GM21447 (cell line): ENCODE results near the gene SIK1.
"Not testable (repeated sequence)": the region's sequence is repeated elsewhere in the genome, so short reads cannot be mapped to it uniquely, and the experiment has no call there.

ENCODE experiments used
- ATAC-seq: cut with Tn5 transposase; IDR thresholded peaks from one replicate; pipeline ENCODE4 v1.9.1; 2021; ENCODE audit not compliant: unreplicated experiment

SIK1 gene

DNA sequence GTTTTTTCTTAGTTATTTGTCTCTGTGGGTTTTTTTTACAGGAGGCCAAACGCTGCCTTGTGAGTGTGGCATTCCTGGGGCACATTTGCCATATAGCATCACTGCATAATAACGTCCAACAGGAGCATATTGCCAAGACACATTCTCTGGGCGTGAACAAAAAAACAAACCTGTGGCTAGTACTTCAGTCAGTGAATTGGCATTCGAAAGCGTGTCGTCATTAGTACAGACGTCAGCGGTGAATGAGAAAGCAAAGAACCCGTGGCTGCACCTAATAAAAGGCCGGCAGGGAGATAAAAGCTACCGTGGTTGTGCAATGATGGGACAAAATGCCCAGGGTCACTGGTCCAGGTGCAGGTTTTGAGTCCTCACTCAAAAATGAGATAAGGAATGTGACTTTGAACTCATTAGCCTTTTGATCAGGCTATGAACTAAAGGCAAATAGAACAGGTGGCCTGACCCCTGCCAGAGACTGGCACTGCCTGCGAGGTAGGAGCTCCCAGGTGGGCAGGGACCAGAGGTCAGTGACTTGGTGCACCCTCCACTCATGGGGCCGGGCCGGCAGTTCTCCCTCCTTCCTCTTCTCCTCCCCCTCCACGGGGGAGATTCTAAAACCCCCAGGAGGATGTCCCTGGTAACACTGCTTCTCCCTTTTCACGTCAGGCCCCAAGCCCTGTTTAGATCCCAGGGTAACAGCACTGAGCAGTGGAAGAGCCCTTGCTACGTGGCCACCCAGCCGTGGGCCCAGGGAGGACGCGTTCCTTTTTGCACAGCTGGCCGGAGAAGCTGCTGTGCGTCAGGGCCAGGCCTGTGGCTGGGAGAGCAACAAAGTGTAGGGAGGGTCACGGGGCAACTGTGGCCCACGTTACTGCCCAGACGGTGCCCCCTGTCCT is 14.2 kb upstream of the SIK1 start:
- not testable (repeated sequence) for ATAC-seq

DNA sequence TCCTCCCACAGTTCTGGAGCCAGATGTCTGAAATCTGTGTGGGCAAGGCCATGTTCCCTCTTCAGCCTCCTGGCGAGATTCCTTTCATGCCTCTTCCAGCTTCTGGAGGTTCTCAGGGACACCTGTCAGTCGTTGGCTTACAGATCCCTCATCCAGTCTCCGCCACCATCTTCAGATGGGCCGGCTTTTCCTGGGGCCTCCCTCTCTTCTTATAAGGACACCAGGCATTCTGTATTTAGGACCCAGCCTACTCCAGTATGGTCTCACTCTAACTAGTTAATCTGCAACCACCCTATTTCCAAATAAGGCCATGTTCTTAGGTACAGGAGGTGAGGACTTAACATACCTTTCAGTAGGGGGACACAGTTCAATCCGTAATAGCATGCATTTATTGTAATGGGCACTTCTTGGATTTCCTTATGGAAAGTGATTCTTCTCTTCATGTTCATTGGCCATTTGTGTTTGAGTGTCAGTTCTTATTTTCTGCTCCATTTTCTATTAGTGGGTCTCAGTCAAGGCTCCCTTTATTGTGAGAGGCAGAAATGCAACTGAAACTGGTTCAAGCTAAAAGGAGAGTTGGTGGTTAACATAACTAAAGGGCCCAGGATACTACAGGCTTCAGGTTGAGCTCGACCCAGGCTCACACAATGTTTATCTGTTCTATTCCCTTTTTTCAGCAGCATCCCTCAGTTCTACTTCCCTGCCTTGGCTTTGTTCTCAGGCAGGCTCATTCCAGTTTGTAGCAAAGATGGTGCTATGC is 12.6 kb upstream of the SIK1 start:
- ATAC-seq, result not testable (repeated sequence)

DNA sequence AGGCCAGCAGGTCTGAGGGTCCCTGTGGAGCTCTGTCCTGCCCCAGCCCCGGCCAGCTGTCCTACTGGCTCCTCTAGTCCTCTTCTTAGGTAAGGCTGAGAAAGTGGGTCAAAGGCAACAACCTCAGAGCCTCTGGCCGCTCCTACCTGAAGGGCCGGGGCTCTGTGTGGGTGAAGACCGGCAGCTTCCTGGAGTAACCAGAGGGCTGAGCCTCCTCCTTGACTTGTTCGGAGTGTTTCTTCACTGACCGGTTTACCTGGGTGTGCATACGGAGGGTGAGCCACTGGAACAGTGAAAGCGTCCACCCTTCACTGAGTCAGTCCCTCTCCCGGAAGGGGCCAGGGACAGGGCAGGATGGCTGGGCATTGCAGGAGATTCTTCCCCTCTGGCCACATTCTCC is 9.3 kb upstream of the SIK1 start:
- not testable (repeated sequence) for ATAC-seq

DNA sequence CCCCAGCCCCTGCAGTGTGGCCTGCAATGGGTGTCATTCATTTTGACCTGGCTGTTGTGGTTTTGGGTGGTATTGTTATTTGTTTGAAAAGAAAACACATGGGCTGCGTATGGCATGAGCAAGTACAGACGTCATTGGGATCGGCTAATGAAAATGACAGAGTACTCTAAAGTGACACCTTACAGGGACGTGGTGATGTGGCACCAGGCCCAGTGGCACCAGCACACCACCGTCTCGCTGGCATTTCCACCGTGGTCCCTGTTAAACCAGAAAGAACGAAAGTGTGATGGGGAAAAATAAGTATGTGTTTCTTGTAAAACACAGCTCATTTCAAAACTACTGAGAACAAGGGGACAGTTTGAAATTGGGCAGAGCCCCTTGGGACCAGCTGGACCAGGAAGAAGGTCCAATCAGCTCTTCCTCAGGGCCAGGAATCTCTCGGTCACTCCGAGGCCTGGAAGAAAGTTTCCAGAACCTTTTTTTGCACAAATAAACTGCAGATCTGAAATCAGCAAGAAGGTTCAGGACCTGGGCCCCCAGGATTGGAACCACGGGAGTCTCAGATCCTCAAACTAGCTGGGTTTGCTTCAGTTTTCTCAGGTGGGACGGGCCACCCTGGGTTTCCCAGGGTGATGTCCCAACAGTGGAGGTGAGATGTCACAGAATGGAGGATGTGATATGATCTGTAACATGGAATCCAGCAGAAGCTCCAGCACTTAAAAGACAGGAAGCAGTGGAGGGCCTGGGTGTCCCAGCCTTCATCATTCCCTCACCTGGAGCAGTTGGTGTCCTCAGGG is 6.6 kb upstream of the SIK1 start:
- ATAC-seq, result not testable (repeated sequence)

- peak; percentile 43 for ATAC-seq
These were observed 4.0 kb upstream of the SIK1 start for GRCh38 chr21:43430830-43431416.

DNA sequence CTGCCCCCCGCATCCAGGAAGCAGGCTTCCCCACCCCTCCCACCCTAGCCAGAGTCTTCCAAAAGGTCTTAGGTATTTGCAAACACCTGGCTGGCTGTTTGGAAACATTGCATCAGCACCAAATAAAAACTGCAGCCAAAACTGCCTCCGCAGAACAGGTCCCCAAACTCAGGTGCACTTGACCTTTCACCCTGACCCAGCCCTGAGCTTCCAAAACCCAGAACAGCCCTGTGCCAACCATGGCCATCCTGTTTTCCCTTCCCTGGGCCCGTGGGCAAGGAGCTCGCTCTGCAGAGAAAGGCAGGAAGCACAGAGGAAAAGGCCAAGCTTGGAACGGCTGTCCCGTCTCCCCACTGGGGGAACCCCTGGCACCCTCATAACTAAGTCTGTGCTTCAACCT is 2.0 kb upstream of the SIK1 start:
- not testable (repeated sequence) for ATAC-seq

- ATAC-seq, result peak; percentile 56
These were observed 270 bp upstream of the SIK1 start for GRCh38 chr21:43427242-43427559.

- not testable (repeated sequence) for ATAC-seq
These were observed 927 bp downstream of the SIK1 start for GRCh38 chr21:43426004-43426403.

DNA sequence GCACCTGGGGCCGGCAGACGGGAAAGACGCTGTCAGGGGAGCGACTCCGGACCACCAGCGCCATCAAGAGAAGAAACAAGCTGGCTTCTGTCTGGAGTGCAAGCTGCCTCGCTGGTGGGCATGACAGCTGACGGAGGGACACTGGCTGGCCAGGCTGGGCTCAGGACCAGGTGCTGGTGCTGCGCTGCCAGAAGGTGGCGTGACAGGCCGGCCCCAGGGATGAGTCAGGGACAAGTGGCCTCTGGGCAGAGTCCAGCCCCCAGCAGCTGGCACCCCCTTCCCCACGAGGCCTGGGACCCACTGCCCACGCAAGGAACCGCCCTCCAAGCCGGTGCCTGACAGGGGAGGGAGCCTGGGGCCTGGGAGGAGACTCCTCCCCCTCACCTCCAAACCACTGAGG is 7.5 kb downstream of the SIK1 start:
- ATAC-seq, result not testable (repeated sequence)

GRCh38 chr21:43414576-43414975 is 12.4 kb downstream of the SIK1 start:
- not testable (repeated sequence) for ATAC-seq

DNA sequence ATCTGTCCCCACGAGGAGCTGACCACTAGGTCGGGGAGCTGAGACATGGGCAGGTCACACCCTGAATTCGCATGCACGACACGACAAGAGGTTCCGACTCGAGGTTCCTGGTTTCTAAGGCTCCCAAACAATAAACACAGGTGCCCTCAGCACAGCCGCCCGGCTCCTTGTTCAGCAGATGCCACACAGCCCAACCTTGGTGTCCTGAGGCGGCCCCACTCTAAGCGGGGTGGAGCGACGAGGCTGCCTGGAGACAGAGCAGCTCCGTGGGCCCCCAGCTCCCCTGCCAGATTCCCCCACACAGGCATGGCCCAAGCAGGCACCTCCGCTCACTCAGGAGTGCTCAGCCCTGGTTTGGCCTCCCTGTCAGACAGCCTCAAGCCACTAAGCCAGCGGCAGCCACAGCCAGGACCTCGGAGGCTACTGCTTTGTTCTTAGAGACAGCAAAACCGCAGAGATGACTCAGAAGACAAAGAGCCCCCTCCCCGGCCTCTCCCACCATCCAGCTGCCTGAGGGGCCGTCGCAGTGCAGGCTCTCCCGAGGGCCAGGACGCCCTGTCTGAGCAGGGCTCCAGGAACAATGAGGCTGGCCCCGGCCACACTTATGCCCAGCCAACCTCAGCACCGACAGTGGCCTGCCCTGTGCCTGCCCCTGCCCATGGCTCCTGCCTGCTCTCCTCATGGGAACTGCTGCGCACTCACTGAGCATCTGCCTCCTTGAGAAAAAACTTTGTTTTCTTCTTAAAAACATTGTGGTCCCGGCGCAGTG is 14.7 kb downstream of the SIK1 start:
- ATAC-seq, result not testable (repeated sequence)

- not testable (repeated sequence) for ATAC-seq
These were observed 16.4 kb downstream of the SIK1 start for GRCh38 chr21:43410456-43411068.

GRCh38 chr21:43407139-43407538 is 19.8 kb downstream of the SIK1 start:
- not testable (repeated sequence) for ATAC-seq

DNA sequence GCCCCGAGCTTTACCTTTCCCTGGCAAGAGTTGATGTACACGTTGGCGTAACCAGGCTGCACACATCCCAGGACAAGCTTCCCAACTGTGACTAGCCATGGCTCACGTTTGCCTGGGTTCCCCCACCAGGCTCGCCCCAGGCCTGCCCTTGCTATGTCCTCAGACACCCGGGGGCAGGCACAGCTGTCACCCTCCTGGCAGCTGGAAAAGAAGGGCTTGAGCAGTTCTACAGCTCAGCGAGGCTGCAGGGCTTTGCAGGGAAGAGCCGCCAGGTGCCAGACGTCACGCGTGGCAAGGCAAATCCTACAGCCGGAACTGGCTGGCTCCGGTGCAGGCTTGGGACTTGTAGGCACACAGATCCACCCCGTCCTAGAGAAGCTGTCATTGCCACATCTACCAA is 22.5 kb downstream of the SIK1 start:
- ATAC-seq, result not testable (repeated sequence)

DNA sequence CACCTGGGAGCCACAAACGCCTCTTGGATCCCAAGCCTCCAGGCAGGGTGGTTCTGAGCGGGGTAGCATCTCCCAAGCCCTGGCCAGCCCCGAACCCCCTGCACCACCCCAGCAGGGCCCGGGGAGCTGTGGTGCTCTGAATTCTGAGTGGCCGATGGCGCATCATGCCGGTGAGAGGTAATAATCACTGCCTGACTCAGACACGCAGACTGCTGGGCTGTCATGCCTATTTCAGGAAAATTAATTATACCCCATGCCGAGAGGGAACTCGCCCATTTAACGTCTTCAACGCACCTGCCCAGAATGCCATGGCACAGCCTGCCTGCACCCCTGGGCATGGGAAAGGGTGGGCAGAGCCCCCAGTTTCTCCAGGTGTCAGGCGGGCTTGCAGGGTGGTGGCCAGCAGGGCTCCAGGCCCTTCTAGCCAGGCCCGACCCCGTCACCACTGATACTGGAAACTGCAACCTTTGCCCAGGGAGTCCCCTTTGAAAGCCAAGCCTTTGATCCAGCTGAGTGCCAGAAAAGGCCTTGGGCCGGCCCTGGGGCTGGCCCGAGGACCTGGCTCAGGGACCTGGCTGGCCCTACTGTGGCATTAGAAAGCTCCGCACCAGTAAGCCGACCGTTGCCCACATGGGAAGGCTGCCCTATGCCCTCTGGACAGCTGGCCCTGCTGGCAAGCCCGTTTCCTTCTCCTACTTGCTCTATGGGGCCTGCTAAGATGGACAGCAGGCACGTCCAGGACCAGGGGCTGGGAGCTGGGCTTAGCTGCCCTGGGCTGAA is 23.1 kb downstream of the SIK1 start:
- ATAC-seq, result not testable (repeated sequence)

GRCh38 chr21:43401125-43401524 is 25.8 kb downstream of the SIK1 start:
- not testable (repeated sequence) for ATAC-seq

- ATAC-seq, result peak; percentile 58
These were observed 27.3 kb downstream of the SIK1 start for GRCh38 chr21:43399595-43400015.

- peak; percentile 19 for ATAC-seq
These were observed 27.8 kb downstream of the SIK1 start for GRCh38 chr21:43399136-43399535.

DNA sequence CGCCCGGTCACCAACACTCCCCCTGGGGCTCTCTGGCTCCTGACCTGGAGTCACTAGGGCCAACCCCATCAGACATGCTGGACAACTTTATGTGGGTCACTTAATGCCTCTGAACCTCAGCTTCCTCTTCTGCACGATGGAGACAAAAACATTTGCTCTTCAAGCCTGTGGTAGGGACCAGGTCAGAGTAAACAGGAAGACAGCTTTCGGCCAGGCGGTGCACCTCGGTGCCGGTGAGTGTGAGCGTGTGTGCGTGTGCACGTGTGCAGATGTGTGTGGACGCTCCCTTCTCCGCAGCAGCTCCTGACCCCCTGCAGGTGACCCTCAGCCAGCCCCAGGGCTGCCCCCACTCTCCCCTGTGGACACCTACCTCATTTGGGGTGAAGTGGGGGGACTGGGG is 28.4 kb downstream of the SIK1 start:
- peak; percentile 57 for ATAC-seq
